Measurements from ENCODE around the gene RELT. TPM values are rescaled to one million over a fixed set of nuclear protein-coding genes. Genes with fewer than 3 reads are reported as not detected.
A peak's percentile ranks its signal among the peaks of the same experiment; 100 is the strongest.

The RELT gene
- total and polyA plus RNA-seq, 2 of the 13 experiments (the other 11 are each of a cell fraction or from before 2014, with no cell fraction given), result 2.5 to 4.7 TPM

- no peak for TF ChIP-seq TFAP4 (IDR thresholded peaks at IDR 0.05; ENCODE audit: borderline replicate concordance, low read depth)
- no peak for TF ChIP-seq ZNF280B (CRISPR knock-in tag; IDR thresholded peaks at IDR 0.05; ENCODE audit: borderline replicate concordance)
- TF ChIP-seq FOXO1 (CRISPR knock-in tag; IDR thresholded peaks at IDR 0.05), result no peak
- TF ChIP-seq ZNF567 (CRISPR knock-in tag; IDR thresholded peaks at IDR 0.05; ENCODE audit: borderline replicate concordance), result no peak
- 0 out of 2 replicates have a peak, but pooled peaks have one; percentile 9 for TF ChIP-seq MTA1 (CRISPR knock-in tag; IDR thresholded peaks at IDR 0.05; ENCODE audit: borderline replicate concordance)
- peak; percentile 8; the same call in 1 of the 2 replicates for TF ChIP-seq IRF9 (CRISPR knock-in tag; IDR thresholded peaks at IDR 0.05; ENCODE audit: borderline replicate concordance)
- peak; percentile 76; the same call in 1 of the 2 replicates for TF ChIP-seq RCOR2 (CRISPR knock-in tag; IDR thresholded peaks at IDR 0.05)
- TF ChIP-seq HDAC1 (CRISPR knock-in tag; IDR thresholded peaks at IDR 0.05), result peak; percentile 6; the same call in 1 of the 2 replicates
- no peak for TF ChIP-seq ZNF790 (CRISPR knock-in tag; IDR thresholded peaks at IDR 0.05; ENCODE audit: borderline replicate concordance)
- peak; percentile 13; the same call in 1 of the 2 replicates for TF ChIP-seq MAX (IDR thresholded peaks at IDR 0.05)
- no peak for TF ChIP-seq CC2D1A (CRISPR knock-in tag; IDR thresholded peaks at IDR 0.05)
- no peak for TF ChIP-seq ZNF563 (CRISPR knock-in tag; IDR thresholded peaks at IDR 0.05)
- TF ChIP-seq EED (CRISPR knock-in tag; IDR thresholded peaks at IDR 0.05), result peak; percentile 77; the same call in 1 of the 2 replicates
- 0 out of 2 replicates have a peak, but pooled peaks have one; percentile 5 for TF ChIP-seq GABPB1 (CRISPR knock-in tag; IDR thresholded peaks at IDR 0.05)
- no peak for TF ChIP-seq MATR3 (CRISPR knock-in tag; IDR thresholded peaks at IDR 0.05)
- 0 out of 2 replicates have a peak, but pooled peaks have one; percentile 55 for TF ChIP-seq ZMAT3 (CRISPR knock-in tag; conservative IDR thresholded peaks at IDR 0.05)
- 0 out of 2 replicates have a peak, but pooled peaks have one; percentile 52 for TF ChIP-seq ZNF598 (CRISPR knock-in tag; IDR thresholded peaks at IDR 0.05; ENCODE audit: borderline replicate concordance)
- no peak for TF ChIP-seq ZIK1 (CRISPR knock-in tag; IDR thresholded peaks at IDR 0.05; ENCODE audit: borderline replicate concordance, low read depth)
- no peak for TF ChIP-seq HNRNPH1 (optimal IDR thresholded peaks at IDR 0.05; ENCODE audit: low read depth, low read length)
- TF ChIP-seq SKI (IDR thresholded peaks at IDR 0.05; ENCODE audit: partially characterized antibody), result no peak
- peak; percentile 50; the same call in 1 of the 2 replicates for TF ChIP-seq ZFP91 (CRISPR knock-in tag; IDR thresholded peaks at IDR 0.05; ENCODE audit: borderline replicate concordance)
- no peak for TF ChIP-seq KLF9 (CRISPR knock-in tag; IDR thresholded peaks at IDR 0.05; ENCODE audit: low read depth)
- TF ChIP-seq ZNF414 (CRISPR knock-in tag; IDR thresholded peaks at IDR 0.05), result no peak
- no peak for TF ChIP-seq NONO (IDR thresholded peaks at IDR 0.05)
- TF ChIP-seq NONO (CRISPR knock-in tag; conservative IDR thresholded peaks at IDR 0.05), result no peak
Observed at GRCh38 chr11:73330569-73331093, 45.6 kb upstream of the RELT start (continued).
